ENCODE results near the gene PPRC1. TPM values are rescaled to one million over a fixed set of nuclear protein-coding genes. Genes with fewer than 3 reads are reported as not detected.

The PPRC1 gene
- polyA plus RNA-seq (2013, experiment 1 of 2): 19.0 TPM
- polyA plus RNA-seq (2013, experiment 2 of 2): 19.9 TPM

GRCh38 chr10:102132563-102133372 is at the start of gene PPRC1:
Gene PPRC1 (plus strand): TSS chr10:102133040. CDS start chr10:102133069, 29 bp downstream.
- Histone ChIP-seq H2AFZ (ENCODE audit: low read length) (peak within 1 kb of the TSS; percentile 83), H4K8ac (ENCODE audit: low read depth, low read length) (peak within 1 kb of the TSS; percentile 89), H3K79me1 (ENCODE audit: low read depth, low read length) (peaks cover 7% of the 10 kb centered on the region), H3K18ac (ENCODE audit: low read length) (peak within 1 kb of the TSS; percentile 96), H3K23ac (ENCODE audit: low read depth, low read length, poor library complexity) (peak within 1 kb of the TSS; percentile 94), H3K4me2 (ENCODE audit: insufficient read depth, low read length, poor library complexity, severe bottlenecking) (peak within 1 kb of the TSS; percentile 88), H3K27me3 (ENCODE audit: control insufficient read depth in 3 of 3, insufficient read depth in 3 of 3, low read depth in 1 of 3, low read length in 3 of 3) (no peaks in the 10 kb centered on the region), H3K4ac (ENCODE audit: low read length) (no peak within 1 kb of the TSS), H3K27ac (replicated peaks; ENCODE audit: low read length) (peak within 1 kb of the TSS; percentile 50), H2AK5ac (ENCODE audit: low read depth, low read length) (peak within 1 kb of the TSS; percentile 76), H3K36me3 (replicated peaks in 1 of 2; ENCODE audit: control insufficient read depth in 2 of 2, insufficient read depth in 2 of 2, low read length in 2 of 2) (peaks cover 3 to 17% of the 10 kb centered on the region in 2 donors), H2BK120ac (ENCODE audit: low read depth, low read length) (no peak within 1 kb of the TSS), H2BK5ac (ENCODE audit: low read length) (no peak within 1 kb of the TSS), H3K4me1 (ENCODE audit: control insufficient read depth in 2 of 2, insufficient read depth in 1 of 2, low read depth in 1 of 2, low read length in 2 of 2) (peaks cover 4 to 5% of the 10 kb centered on the region in 2 donors), H3K14ac (ENCODE audit: low read length) (peak within 1 kb of the TSS; percentile 50), H2BK15ac (ENCODE audit: low read length) (peak within 1 kb of the TSS; percentile 70), H3K4me3 (ENCODE audit: low read length in 2 of 2) (peak within 1 kb of the TSS; percentile 65 to 97), H3K9ac (ENCODE audit: low read depth, low read length, poor library complexity) (peak within 1 kb of the TSS; percentile 97), H4K91ac (ENCODE audit: low read depth, low read length, poor library complexity) (peak within 1 kb of the TSS; percentile 82), H2BK12ac (ENCODE audit: low read length) (no peak within 1 kb of the TSS), H3K9me3 (replicated peaks in 1 of 2; ENCODE audit: control insufficient read depth in 2 of 2, insufficient read depth in 1 of 2, low read depth in 1 of 2, low read length in 2 of 2) (no peaks in the 10 kb centered on the region)
- no CpG with 5 or more reads among the region's 64 CpGs for WGBS, 2 donors (ENCODE audit: extremely low coverage in 2 of 2, insufficient read length in 2 of 2, insufficient replicate concordance in 1 of 2)
- DNase-seq (ENCODE audit: low spot score): peak; percentile 97

GRCh38 chr10:102083541-102083940 is 49.3 kb upstream of the PPRC1 start:
- H3K36me3 ChIP-seq (replicated peaks in 1 of 2; ENCODE audit: control insufficient read depth in 2 of 2, insufficient read depth in 2 of 2, low read length in 2 of 2): no peaks in the 10 kb centered on the region
- H3K18ac ChIP-seq (ENCODE audit: low read length): no peak overlapping the region
- no peak overlapping the region for H2BK5ac ChIP-seq (ENCODE audit: low read length)
- H2AK5ac ChIP-seq (ENCODE audit: low read depth, low read length): no peak overlapping the region
- H3K4me2 ChIP-seq (ENCODE audit: insufficient read depth, low read length, poor library complexity, severe bottlenecking): no peak overlapping the region
- H3K4me3 ChIP-seq (ENCODE audit: low read length in 2 of 2): no peak overlapping the region
- H4K91ac ChIP-seq (ENCODE audit: low read depth, low read length, poor library complexity): no peak overlapping the region
- H3K79me1 ChIP-seq (ENCODE audit: low read depth, low read length): no peaks in the 10 kb centered on the region
- no peak overlapping the region for H3K9ac ChIP-seq (ENCODE audit: low read depth, low read length, poor library complexity)
- no peak overlapping the region for H3K27ac ChIP-seq (replicated peaks; ENCODE audit: low read length)
- H3K9me3 ChIP-seq (replicated peaks in 1 of 2; ENCODE audit: control insufficient read depth in 2 of 2, insufficient read depth in 1 of 2, low read depth in 1 of 2, low read length in 2 of 2): no peaks in the 10 kb centered on the region
- H2BK120ac ChIP-seq (ENCODE audit: low read depth, low read length): no peak overlapping the region
- WGBS, 2 donors (ENCODE audit: extremely low coverage in 2 of 2, insufficient read length in 2 of 2, insufficient replicate concordance in 1 of 2): no CpG with 5 or more reads among the region's 3 CpGs
- H2BK15ac ChIP-seq (ENCODE audit: low read length): no peak overlapping the region
- no peak overlapping the region for H4K8ac ChIP-seq (ENCODE audit: low read depth, low read length)
- no peak overlapping the region for H2BK12ac ChIP-seq (ENCODE audit: low read length)
- no peaks in the 10 kb centered on the region for H3K4me1 ChIP-seq (ENCODE audit: control insufficient read depth in 2 of 2, insufficient read depth in 1 of 2, low read depth in 1 of 2, low read length in 2 of 2)
- no peak overlapping the region for H3K23ac ChIP-seq (ENCODE audit: low read depth, low read length, poor library complexity)
- no peak for DNase-seq (ENCODE audit: low spot score)
- H2AFZ ChIP-seq (ENCODE audit: low read length): no peak overlapping the region
- no peak overlapping the region for H3K4ac ChIP-seq (ENCODE audit: low read length)
- no peak overlapping the region for H3K14ac ChIP-seq (ENCODE audit: low read length)
- H3K27me3 ChIP-seq (ENCODE audit: control insufficient read depth in 3 of 3, insufficient read depth in 3 of 3, low read depth in 1 of 3, low read length in 3 of 3): no peaks in the 10 kb centered on the region

- Histone ChIP-seq H2AFZ (ENCODE audit: low read length) (no peak overlapping the region), H3K79me1 (ENCODE audit: low read depth, low read length) (no peaks in the 10 kb centered on the region), H2BK120ac (ENCODE audit: low read depth, low read length) (no peak overlapping the region), H4K8ac (ENCODE audit: low read depth, low read length) (no peak overlapping the region), H3K18ac (ENCODE audit: low read length) (no peak overlapping the region), H2BK12ac (ENCODE audit: low read length) (no peak overlapping the region), H2BK5ac (ENCODE audit: low read length) (no peak overlapping the region), H3K4me1 (ENCODE audit: control insufficient read depth in 2 of 2, insufficient read depth in 1 of 2, low read depth in 1 of 2, low read length in 2 of 2) (no peaks in the 10 kb centered on the region), H3K4ac (ENCODE audit: low read length) (no peak overlapping the region), H3K27me3 (ENCODE audit: control insufficient read depth in 3 of 3, insufficient read depth in 3 of 3, low read depth in 1 of 3, low read length in 3 of 3) (no peaks in the 10 kb centered on the region), H3K23ac (ENCODE audit: low read depth, low read length, poor library complexity) (no peak overlapping the region), H3K14ac (ENCODE audit: low read length) (no peak overlapping the region), H3K36me3 (replicated peaks in 1 of 2; ENCODE audit: control insufficient read depth in 2 of 2, insufficient read depth in 2 of 2, low read length in 2 of 2) (no peaks in the 10 kb centered on the region), H3K27ac (replicated peaks; ENCODE audit: low read length) (no peak overlapping the region), H2BK15ac (ENCODE audit: low read length) (no peak overlapping the region), H3K4me3 (ENCODE audit: low read length in 2 of 2) (no peak overlapping the region), H3K9me3 (replicated peaks in 1 of 2; ENCODE audit: control insufficient read depth in 2 of 2, insufficient read depth in 1 of 2, low read depth in 1 of 2, low read length in 2 of 2) (no peaks in the 10 kb centered on the region), H2AK5ac (ENCODE audit: low read depth, low read length) (no peak overlapping the region), H3K4me2 (ENCODE audit: insufficient read depth, low read length, poor library complexity, severe bottlenecking) (no peak overlapping the region), H3K9ac (ENCODE audit: low read depth, low read length, poor library complexity) (no peak overlapping the region), H4K91ac (ENCODE audit: low read depth, low read length, poor library complexity) (no peak overlapping the region)
- WGBS, 2 donors (ENCODE audit: extremely low coverage in 2 of 2, insufficient read length in 2 of 2, insufficient replicate concordance in 1 of 2): no CpG with 5 or more reads among the region's 3 CpGs
- DNase-seq (ENCODE audit: low spot score): no peak
Measured at GRCh38 chr10:102085336-102085735, 47.5 kb upstream of the PPRC1 start.

- Histone ChIP-seq H3K4me3 (ENCODE audit: low read length in 2 of 2) (no peak overlapping the region), H2BK5ac (ENCODE audit: low read length) (no peak overlapping the region), H3K23ac (ENCODE audit: low read depth, low read length, poor library complexity) (no peak overlapping the region), H2BK120ac (ENCODE audit: low read depth, low read length) (no peak overlapping the region), H2AK5ac (ENCODE audit: low read depth, low read length) (no peak overlapping the region), H2AFZ (ENCODE audit: low read length) (no peak overlapping the region), H3K9ac (ENCODE audit: low read depth, low read length, poor library complexity) (no peak overlapping the region), H3K4ac (ENCODE audit: low read length) (no peak overlapping the region), H3K4me2 (ENCODE audit: insufficient read depth, low read length, poor library complexity, severe bottlenecking) (no peak overlapping the region), H3K4me1 (ENCODE audit: control insufficient read depth in 2 of 2, insufficient read depth in 1 of 2, low read depth in 1 of 2, low read length in 2 of 2) (no peaks in the 10 kb centered on the region), H4K8ac (ENCODE audit: low read depth, low read length) (no peak overlapping the region), H3K9me3 (replicated peaks in 1 of 2; ENCODE audit: control insufficient read depth in 2 of 2, insufficient read depth in 1 of 2, low read depth in 1 of 2, low read length in 2 of 2) (no peaks in the 10 kb centered on the region), H3K36me3 (replicated peaks in 1 of 2; ENCODE audit: control insufficient read depth in 2 of 2, insufficient read depth in 2 of 2, low read length in 2 of 2) (no peaks in the 10 kb centered on the region), H3K14ac (ENCODE audit: low read length) (no peak overlapping the region), H3K18ac (ENCODE audit: low read length) (no peak overlapping the region), H4K91ac (ENCODE audit: low read depth, low read length, poor library complexity) (no peak overlapping the region), H2BK15ac (ENCODE audit: low read length) (no peak overlapping the region), H3K27ac (replicated peaks; ENCODE audit: low read length) (no peak overlapping the region), H3K27me3 (ENCODE audit: control insufficient read depth in 3 of 3, insufficient read depth in 3 of 3, low read depth in 1 of 3, low read length in 3 of 3) (no peaks in the 10 kb centered on the region), H2BK12ac (ENCODE audit: low read length) (no peak overlapping the region), H3K79me1 (ENCODE audit: low read depth, low read length) (no peaks in the 10 kb centered on the region)
- no peak for DNase-seq (ENCODE audit: low spot score)
- no CpG with 5 or more reads among the region's 8 CpGs for WGBS, 2 donors (ENCODE audit: extremely low coverage in 2 of 2, insufficient read length in 2 of 2, insufficient replicate concordance in 1 of 2)
Measured at GRCh38 chr10:102086196-102086595, 46.6 kb upstream of the PPRC1 start.

All from neuronal stem cell (in vitro differentiated cells).